Esophagus muscularis mucosa (tissue), 4 donors: Measurements from ENCODE around the gene TBPL1. TPM values are rescaled to one million over a fixed set of nuclear protein-coding genes. Genes with fewer than 3 reads are reported as not detected.

Experiments used
- DNase-seq: peaks from one replicate; pipeline ENCODE4 v3.0.0-alpha.2; 2017; ENCODE audit errors: extremely low spot score
- H3K27ac ChIP-seq, 4 donors: fragments of 200-600 bp; sonication (generic); replicated peaks in 1 of 4; 1 replicate in 3 of 4; 2 replicates in 1 of 4; pipeline ENCODE4 v1.5.1; 2016 to 2019; ENCODE audit warnings: mild to moderate bottlenecking in 1 of 4
- H3K27me3 ChIP-seq, 4 donors: fragments of 200-600 bp; sonication (generic); one replicate each; pipeline versions ENCODE4 v1.5.1 to v1.6.0; 2016 to 2019
- H3K36me3 ChIP-seq, 4 donors: fragments of 200-600 bp; sonication (generic); one replicate each; pipeline ENCODE4 v1.5.1; 2016 to 2019
- H3K4me1 ChIP-seq, 4 donors: fragments of 200-600 bp; sonication (generic); one replicate each; pipeline ENCODE4 v1.5.1; 2016 to 2019
- H3K4me3 ChIP-seq, 4 donors: fragments of 200-600 bp; sonication (generic); 1 replicate in 2 of 4; 2 replicates in 2 of 4; pipeline ENCODE4 v1.5.1; 2016 to 2019; ENCODE audit warnings: mild to moderate bottlenecking in 4 of 4, moderate library complexity in 1 of 4
- H3K9me3 ChIP-seq, 4 donors: fragments of 200-600 bp; sonication (generic); 1 replicate in 3 of 4; 2 replicates in 1 of 4; pipeline ENCODE4 v1.5.1; 2016 to 2019
- EP300 ChIP-seq: sonication (generic); formaldehyde crosslinking; IDR thresholded peaks from one replicate; pipeline ENCODE4 v1.6.1; 2017; ENCODE audit warnings: antibody characterized with exemption
- POLR2A ChIP-seq: fragments of 450-650 bp; IDR thresholded peaks from one replicate; pipeline ENCODE4 v1.6.1; 2017; ENCODE audit warnings: antibody characterized with exemption, moderate library complexity, mild to moderate bottlenecking, low read depth
- POLR2AphosphoS5 ChIP-seq, 2 donors: sonication (generic); formaldehyde crosslinking; IDR thresholded peaks; one replicate each; pipeline ENCODE4 v1.6.1; 2017; ENCODE audit warnings: antibody characterized with exemption in 2 of 2
- WGBS: methylation state at CpG from one replicate; pipeline ENCODE4 v1.1.5; 2018; 5-methylcytosine and 5-hydroxymethylcytosine counted together
- intact Hi-C: fragments of 100-400 bp; cut with DNase I; formaldehyde crosslinking; loops from one replicate; pipeline ENCODE4 v1.15.1; 2023
- total RNA-seq, 4 donors: library from RNA; depleted of rRNA; stranded (reverse); fragments of >200 nt; gene quantifications; one replicate each; pipeline versions ENCODE4 v1.1.0 to v1.2.1, GENCODE V29; 2016
- TF ChIP-seq, protein P1 (sequence below), 3 experiments: fragments of 200-600 bp in 2 of 3; fragments of 450-650 bp in 1 of 3; sonication (generic) in 2 of 3; IDR thresholded peaks; one replicate each; pipeline ENCODE4 v1.5.1; 2017 to 2019; ENCODE audit warnings: antibody characterized with exemption in 3 of 3, mild to moderate bottlenecking in 2 of 3, moderate library complexity in 1 of 3

The TBPL1 gene
- total RNA-seq, 4 donors from 2014 or later = 8.8 to 23.4 (median 17.8) TPM

GRCh38 chr6:133991096-133991593 is 38.1 kb downstream of the TBPL1 start:
- peaks cover 0 to 18% (median 5%) of the 10 kb centered on the region in 4 donors for H3K36me3 ChIP-seq
- H3K27ac ChIP-seq = peak overlapping the region in 3 of 4 donors; percentile 10 to 63 (median 26)
- intact Hi-C loops = no loop called here
- peaks cover 17 to 48% (median 42%) of the 10 kb centered on the region in 4 donors for H3K4me1 ChIP-seq
- 39% methylated on average over 2 of the region's 2 CpGs for WGBS
- no peak for DNase-seq
- no peaks in the 10 kb centered on the region for H3K27me3 ChIP-seq
- H3K4me3 ChIP-seq = no peak overlapping the region
- TF ChIP-seq POLR2A (no peak), EP300 (no peak), POLR2AphosphoS5 (IDR thresholded peaks at IDR 0.05) (peak in 1 of 2 donors; percentile 2)
- TF ChIP-seq, protein P1, sequence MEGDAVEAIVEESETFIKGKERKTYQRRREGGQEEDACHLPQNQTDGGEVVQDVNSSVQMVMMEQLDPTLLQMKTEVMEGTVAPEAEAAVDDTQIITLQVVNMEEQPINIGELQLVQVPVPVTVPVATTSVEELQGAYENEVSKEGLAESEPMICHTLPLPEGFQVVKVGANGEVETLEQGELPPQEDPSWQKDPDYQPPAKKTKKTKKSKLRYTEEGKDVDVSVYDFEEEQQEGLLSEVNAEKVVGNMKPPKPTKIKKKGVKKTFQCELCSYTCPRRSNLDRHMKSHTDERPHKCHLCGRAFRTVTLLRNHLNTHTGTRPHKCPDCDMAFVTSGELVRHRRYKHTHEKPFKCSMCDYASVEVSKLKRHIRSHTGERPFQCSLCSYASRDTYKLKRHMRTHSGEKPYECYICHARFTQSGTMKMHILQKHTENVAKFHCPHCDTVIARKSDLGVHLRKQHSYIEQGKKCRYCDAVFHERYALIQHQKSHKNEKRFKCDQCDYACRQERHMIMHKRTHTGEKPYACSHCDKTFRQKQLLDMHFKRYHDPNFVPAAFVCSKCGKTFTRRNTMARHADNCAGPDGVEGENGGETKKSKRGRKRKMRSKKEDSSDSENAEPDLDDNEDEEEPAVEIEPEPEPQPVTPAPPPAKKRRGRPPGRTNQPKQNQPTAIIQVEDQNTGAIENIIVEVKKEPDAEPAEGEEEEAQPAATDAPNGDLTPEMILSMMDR (IDR thresholded peaks at IDR 0.05) = no peak
- no peaks in the 10 kb centered on the region for H3K9me3 ChIP-seq

DNA sequence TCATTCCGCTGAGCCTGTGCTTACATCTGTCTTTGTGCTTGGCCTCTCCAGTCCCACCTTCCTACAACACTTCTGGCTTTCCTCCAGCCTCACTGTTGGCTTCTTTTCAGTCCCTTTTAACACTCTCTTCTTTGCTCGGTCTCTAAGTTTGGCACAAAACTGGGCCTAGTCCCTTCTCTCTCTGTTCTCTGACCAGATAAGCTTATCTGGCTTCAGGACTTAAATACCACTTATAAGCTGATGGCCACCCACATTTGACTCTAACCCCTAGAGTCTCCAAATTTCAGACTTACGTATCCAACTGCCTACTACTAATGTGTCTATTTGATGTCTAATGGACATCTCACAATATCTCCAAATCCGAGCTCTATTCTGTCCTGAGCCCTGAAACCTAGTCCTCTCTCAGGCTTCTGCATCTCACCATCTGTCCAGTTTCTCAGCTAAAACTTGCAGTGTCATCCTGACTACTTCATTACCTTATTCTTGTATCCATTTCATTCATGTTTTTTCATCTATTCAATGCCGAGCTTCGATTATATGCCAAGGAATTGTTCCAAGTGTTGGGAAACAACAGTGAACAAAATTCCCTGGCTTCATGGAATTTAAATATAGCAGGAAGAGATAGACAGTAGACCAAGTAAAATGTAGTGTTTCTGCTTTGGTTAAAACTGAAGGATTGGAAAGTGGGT is 40.1 kb downstream of the TBPL1 start:
- no peak for DNase-seq
- no peaks in the 10 kb centered on the region for H3K27me3 ChIP-seq

DNA sequence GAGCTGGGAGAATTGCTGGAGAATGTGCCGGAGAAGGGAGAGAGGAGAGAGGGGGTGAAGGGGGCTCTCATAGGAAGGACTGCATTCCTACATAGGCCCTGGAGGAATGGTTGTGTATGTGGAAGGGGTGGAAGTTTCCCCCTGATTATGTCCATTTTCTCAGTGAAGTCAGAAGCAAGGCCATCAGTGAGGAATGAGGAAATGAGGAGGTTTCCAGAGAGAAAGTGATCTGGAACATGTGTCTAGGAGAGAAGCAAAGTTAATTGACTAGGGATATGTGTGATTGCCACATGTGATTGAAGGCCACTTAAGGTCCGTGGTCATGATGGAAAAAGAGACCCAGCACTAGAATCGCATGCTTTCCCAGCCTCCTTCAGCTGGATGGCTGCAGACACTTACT is 42.3 kb downstream of the TBPL1 start:
- Histone ChIP-seq H3K4me3 (no peak overlapping the region), H3K27me3 (no peaks in the 10 kb centered on the region), H3K4me1 (peaks cover 17 to 61% (median 48%) of the 10 kb centered on the region in 4 donors), H3K36me3 (peaks cover 0 to 8% (median 6%) of the 10 kb centered on the region in 4 donors), H3K9me3 (no peaks in the 10 kb centered on the region), H3K27ac (no peak overlapping the region)
- WGBS = 86% methylated on average over 3 of the region's 3 CpGs
- no peak for DNase-seq
- TF ChIP-seq EP300 = no peak
- no peak for TF ChIP-seq POLR2A
- no peak for TF ChIP-seq POLR2AphosphoS5 (IDR thresholded peaks at IDR 0.05)
- TF ChIP-seq, protein P1 (IDR thresholded peaks at IDR 0.05) = no peak
- intact Hi-C loops = no loop called here

More for the DNA sequence above, 40.1 kb downstream of the TBPL1 start:
- H3K36me3 ChIP-seq = peaks cover 0 to 11% (median 4%) of the 10 kb centered on the region in 4 donors
- peak overlapping the region; percentile 63 to 73 (median 68) for H3K27ac ChIP-seq
- WGBS = 67% methylated on average over 6 of the region's 6 CpGs
- intact Hi-C loops = no loop called here
- H3K9me3 ChIP-seq = no peaks in the 10 kb centered on the region
- no peak for TF ChIP-seq POLR2A
- TF ChIP-seq EP300 = no peak
- TF ChIP-seq, protein P1 (IDR thresholded peaks at IDR 0.05) = no peak
- no peak for TF ChIP-seq POLR2AphosphoS5 (IDR thresholded peaks at IDR 0.05)
- H3K4me3 ChIP-seq = no peak overlapping the region
- peaks cover 17 to 56% (median 48%) of the 10 kb centered on the region in 4 donors for H3K4me1 ChIP-seq

DNA sequence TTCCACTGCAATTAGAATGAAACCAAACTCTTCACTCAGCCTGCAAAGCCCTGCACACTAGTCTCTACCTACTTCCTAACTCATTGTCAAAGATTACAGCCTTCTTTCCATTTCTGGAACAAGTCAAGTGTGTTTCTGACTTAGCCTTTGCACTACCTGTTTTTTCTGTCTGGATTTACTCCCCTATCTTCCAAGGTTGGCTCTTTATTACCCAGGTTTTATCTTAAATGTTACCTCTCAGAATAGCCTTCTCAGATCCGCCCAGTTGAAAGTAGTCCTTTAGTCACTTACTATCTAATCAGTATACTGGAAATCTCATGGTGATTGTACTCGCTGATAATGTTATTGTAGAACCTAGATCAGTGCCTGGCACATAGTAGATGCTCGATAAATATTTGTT is 42.7 kb downstream of the TBPL1 start:
- WGBS = 86% methylated on average over 3 of the region's 3 CpGs
- no peak for DNase-seq
- Histone ChIP-seq H3K9me3 (no peaks in the 10 kb centered on the region), H3K36me3 (peaks cover 0 to 8% (median 3%) of the 10 kb centered on the region in 4 donors), H3K4me3 (no peak overlapping the region), H3K27ac (no peak overlapping the region), H3K27me3 (no peaks in the 10 kb centered on the region), H3K4me1 (peaks cover 17 to 63% (median 48%) of the 10 kb centered on the region in 4 donors)
- TF ChIP-seq, protein P1 (IDR thresholded peaks at IDR 0.05) = no peak
- intact Hi-C loops = no loop called here
